Measurements from ENCODE around the gene TLCD3B. TPM values are rescaled to one million over a fixed set of nuclear protein-coding genes. Genes with fewer than 3 reads are reported as not detected.

Gene TLCD3B
- total RNA-seq, 1 experiment from 2014 or later = 20.9 TPM

- Histone ChIP-seq H3K23ac (ENCODE audit: insufficient read length, low read depth, low read length) (no peak overlapping the region), H3K4me2 (ENCODE audit: insufficient read depth, insufficient read length, low read length) (no peak overlapping the region), H3K9ac (ENCODE audit: extremely low read depth, insufficient read length, low read length) (no peak overlapping the region), H3K56ac (ENCODE audit: insufficient read length, low read depth, low read length) (no peak overlapping the region), H2BK120ac (ENCODE audit: low read depth, low read length, poor library complexity, severe bottlenecking) (no peak overlapping the region), H3K27me3 (ENCODE audit: insufficient read depth, low read length) (no peaks in the 10 kb centered on the region), H3K18ac (ENCODE audit: insufficient read length, low read depth, low read length) (no peak overlapping the region), H4K5ac (ENCODE audit: insufficient read length, low read depth, low read length) (no peak overlapping the region), H2BK12ac (ENCODE audit: insufficient read length, low read depth, low read length) (no peak overlapping the region), H3K9me3 (ENCODE audit: control insufficient read depth, low read depth, low read length) (no peaks in the 10 kb centered on the region), H3K27ac (ENCODE audit: insufficient read length, low read depth, low read length) (no peak overlapping the region), H2AK5ac (ENCODE audit: insufficient read length, low read length) (no peak overlapping the region), H2BK15ac (ENCODE audit: low read depth, low read length) (no peak overlapping the region), H3K79me1 (ENCODE audit: insufficient read depth, low read depth, low read length, poor library complexity, severe bottlenecking) (peaks cover 7% of the 10 kb centered on the region), H3K14ac (ENCODE audit: insufficient read depth, low read length) (no peak overlapping the region), H3K79me2 (ENCODE audit: insufficient read depth, low read length) (peaks cover 5% of the 10 kb centered on the region; the same call in 1 of the 2 replicates), H3T11ph (ENCODE audit: low read length) (no peak overlapping the region), H4K8ac (replicated peaks; ENCODE audit: insufficient read length, low read depth, low read length) (no peak overlapping the region), H3K4me1 (ENCODE audit: insufficient read depth, low read length) (peaks cover 3% of the 10 kb centered on the region; the same call in 1 of the 2 replicates), H3K23me2 (ENCODE audit: insufficient read length, low read depth, low read length, poor library complexity, severe bottlenecking) (peaks cover 14% of the 10 kb centered on the region), H2BK5ac (ENCODE audit: insufficient read length, low read length) (no peak overlapping the region), H4K91ac (ENCODE audit: insufficient read length, low read depth, low read length) (no peak overlapping the region), H3K4ac (ENCODE audit: low read depth, low read length) (no peak overlapping the region), H2AFZ (ENCODE audit: low read length) (no peak overlapping the region), H2BK20ac (ENCODE audit: low read depth, low read length, poor library complexity, severe bottlenecking) (no peak overlapping the region), H4K20me1 (ENCODE audit: control insufficient read depth, insufficient read depth, insufficient read length) (no peaks in the 10 kb centered on the region)
- DNase-seq = no peak
- no CpG with 5 or more reads among the region's 9 CpGs for WGBS (ENCODE audit: extremely low coverage, insufficient read length, low lambda C conversion rate)
- H3K27me3 Mint-ChIP-seq (ENCODE audit: low read depth) = no peaks in the 10 kb centered on the region
- H3K4me3 Mint-ChIP-seq = no peak overlapping the region
- no peaks in the 10 kb centered on the region for H3K9me3 Mint-ChIP-seq
- peaks cover 36 to 55% (median 51%) of the 10 kb centered on the region in 3 experiments for H3K36me3 Mint-ChIP-seq (ENCODE audit: insufficient read depth in 1 of 3, low read depth in 3 of 3)
- H3K4me1 Mint-ChIP-seq = peaks cover 29% of the 10 kb centered on the region in 2 experiments
- no peak for TF ChIP-seq CTCF (conservative IDR thresholded peaks at IDR 0.05)
- H3K27ac Mint-ChIP-seq = peak overlapping the region in 2 of 3 experiments; percentile 25; a peak in 2 of 7 replicates
Observed at GRCh38 chr16:29978564-29979270, 52.4 kb downstream of the TLCD3B start.

Measured in H9 (cell line).